OCI-LY3 (cell line): Measurements from ENCODE around the gene RXRA.

Experiments
- H2AFZ ChIP-seq: fragments of 200-600, 300-600 bp; shearing (Covaris generic); 2 replicates; pipeline ENCODE4 v1.6.0; 2014; ENCODE audit warnings: antibody characterized with exemption, low read depth, low read length
- H3K27ac ChIP-seq: fragments of 200-600, 300-600 bp; sonication (generic); 2 replicates; pipeline ENCODE4 v1.5.1; 2014; ENCODE audit warnings: mild to moderate bottlenecking, low read length, moderate library complexity, mixed read lengths
- H3K27me3 ChIP-seq: fragments of 200-600, 300-600 bp; sonication (generic); 2 replicates; pipeline ENCODE4 v1.6.1; 2014; ENCODE audit warnings: low read depth, low read length, mixed read lengths
- H3K36me3 ChIP-seq: fragments of 200-600, 300-600 bp; sonication (generic); replicated peaks from 2 replicates; pipeline ENCODE3; 2014; ENCODE audit warnings: low read depth, low read length, mixed read lengths
- H3K4me1 ChIP-seq: fragments of 300-600, 200-600 bp; sonication (generic); 2 replicates; pipeline ENCODE4 v1.6.1; 2014; ENCODE audit warnings: low read length, mixed read lengths
- H3K4me2 ChIP-seq: fragments of 200-600, 300-600 bp; sonication (generic); 2 replicates; pipeline ENCODE4 v1.6.1; 2014; ENCODE audit warnings: low read length, mixed read lengths
- H3K4me3 ChIP-seq: fragments of 300-600, 200-600 bp; sonication (generic); 2 replicates; pipeline ENCODE4 v1.5.1; 2014; ENCODE audit warnings: antibody characterized with exemption, mild to moderate bottlenecking, low read length, moderate library complexity
- H3K79me2 ChIP-seq: fragments of 300-600, 200-600 bp; shearing (Covaris generic); 2 replicates; pipeline ENCODE4 v1.6.1; 2014; ENCODE audit warnings: mild to moderate bottlenecking, low read length, mixed read lengths
- H3K9ac ChIP-seq: fragments of 300-600, 200-600 bp; shearing (Covaris generic); 2 replicates; pipeline ENCODE4 v1.6.0; 2014; ENCODE audit warnings: mild to moderate bottlenecking, low read length, moderate library complexity
- H3K9me3 ChIP-seq: fragments of 200-600, 300-600 bp; shearing (Covaris generic); 2 replicates; pipeline ENCODE4 v1.6.1; 2014; ENCODE audit warnings: low read length, mixed read lengths; ENCODE audit not compliant: insufficient read depth
- H4K20me1 ChIP-seq: fragments of 200-600, 300-600 bp; sonication (generic); 2 replicates; pipeline ENCODE4 v1.6.1; 2016; ENCODE audit warnings: low read length, mixed read lengths; ENCODE audit not compliant: insufficient read depth
- EZH2phosphoT487 ChIP-seq: fragments of 200-600 bp; shearing (Covaris generic); IDR thresholded peaks from 2 replicates; pipeline ENCODE4 v1.6.1; 2018; ENCODE audit warnings: antibody characterized with exemption, mixed run types, low read depth
- TF ChIP-seq, protein P1 (sequence below): fragments of 200-600, 300-600 bp; sonication (generic); IDR thresholded peaks from 2 replicates; pipeline ENCODE4 v1.5.1; 2014; ENCODE audit warnings: antibody characterized with exemption, low read length, low read depth

RXRA gene

DNA sequence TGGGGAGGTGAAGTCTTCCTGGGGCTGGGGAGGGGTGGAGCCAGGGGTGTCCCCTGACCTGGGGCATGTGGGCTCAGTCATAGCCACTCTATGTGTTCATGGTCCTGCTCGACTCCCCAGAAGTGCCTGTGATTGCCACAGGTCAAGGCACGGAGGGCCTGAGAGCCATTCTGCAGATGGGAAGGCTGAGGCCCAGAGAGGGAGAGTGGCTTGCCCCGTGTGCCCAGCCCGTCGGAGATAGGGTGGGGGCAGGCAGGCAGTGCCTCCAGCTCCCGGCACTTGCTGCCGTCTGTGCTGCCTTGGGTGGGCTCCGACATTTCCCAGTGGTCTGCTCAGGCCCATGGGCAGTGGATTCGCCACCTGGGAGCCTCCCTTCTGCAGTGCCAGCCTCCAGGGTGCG lies 74.0 kb downstream of the RXRA start:
- Histone ChIP-seq H3K79me2 (peaks cover 44% of the 10 kb centered on the region), H3K4me1 (peaks cover 52% of the 10 kb centered on the region), H3K27ac (no peak overlapping the region), H3K9me3 (no peaks in the 10 kb centered on the region), H3K4me3 (no peak overlapping the region), H2AFZ (no peak overlapping the region), H3K36me3 (peaks cover 27% of the 10 kb centered on the region), H3K4me2 (no peak overlapping the region), H3K27me3 (no peaks in the 10 kb centered on the region), H3K9ac (no peak overlapping the region), H4K20me1 (peaks cover 61% of the 10 kb centered on the region)
- TF ChIP-seq, protein P1, sequence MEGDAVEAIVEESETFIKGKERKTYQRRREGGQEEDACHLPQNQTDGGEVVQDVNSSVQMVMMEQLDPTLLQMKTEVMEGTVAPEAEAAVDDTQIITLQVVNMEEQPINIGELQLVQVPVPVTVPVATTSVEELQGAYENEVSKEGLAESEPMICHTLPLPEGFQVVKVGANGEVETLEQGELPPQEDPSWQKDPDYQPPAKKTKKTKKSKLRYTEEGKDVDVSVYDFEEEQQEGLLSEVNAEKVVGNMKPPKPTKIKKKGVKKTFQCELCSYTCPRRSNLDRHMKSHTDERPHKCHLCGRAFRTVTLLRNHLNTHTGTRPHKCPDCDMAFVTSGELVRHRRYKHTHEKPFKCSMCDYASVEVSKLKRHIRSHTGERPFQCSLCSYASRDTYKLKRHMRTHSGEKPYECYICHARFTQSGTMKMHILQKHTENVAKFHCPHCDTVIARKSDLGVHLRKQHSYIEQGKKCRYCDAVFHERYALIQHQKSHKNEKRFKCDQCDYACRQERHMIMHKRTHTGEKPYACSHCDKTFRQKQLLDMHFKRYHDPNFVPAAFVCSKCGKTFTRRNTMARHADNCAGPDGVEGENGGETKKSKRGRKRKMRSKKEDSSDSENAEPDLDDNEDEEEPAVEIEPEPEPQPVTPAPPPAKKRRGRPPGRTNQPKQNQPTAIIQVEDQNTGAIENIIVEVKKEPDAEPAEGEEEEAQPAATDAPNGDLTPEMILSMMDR = no peak
- no peak for TF ChIP-seq EZH2phosphoT487

DNA sequence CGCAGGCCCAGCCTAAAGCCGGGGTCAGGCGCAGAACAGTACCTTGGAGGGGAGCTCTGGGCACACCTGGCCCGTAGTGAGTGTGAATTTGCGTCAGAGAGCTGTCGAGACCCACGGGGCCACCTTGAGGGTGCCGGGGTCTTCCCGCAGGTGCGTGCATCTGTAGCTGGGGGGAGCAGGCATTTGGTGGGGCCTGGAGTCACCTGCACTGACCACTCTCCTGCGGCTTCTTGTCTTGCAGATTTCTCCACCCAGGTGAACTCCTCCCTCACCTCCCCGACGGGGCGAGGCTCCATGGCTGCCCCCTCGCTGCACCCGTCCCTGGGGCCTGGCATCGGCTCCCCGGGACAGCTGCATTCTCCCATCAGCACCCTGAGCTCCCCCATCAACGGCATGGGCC lies 75.1 kb downstream of the RXRA start:
- Histone ChIP-seq H2AFZ (no peak overlapping the region), H3K36me3 (peaks cover 31% of the 10 kb centered on the region), H3K79me2 (peaks cover 35% of the 10 kb centered on the region), H3K27me3 (no peaks in the 10 kb centered on the region), H3K4me3 (no peak overlapping the region), H3K9me3 (no peaks in the 10 kb centered on the region), H4K20me1 (peaks cover 68% of the 10 kb centered on the region), H3K9ac (no peak overlapping the region), H3K4me1 (peaks cover 52% of the 10 kb centered on the region), H3K4me2 (no peak overlapping the region), H3K27ac (no peak overlapping the region)
- TF ChIP-seq, protein P1 = no peak
- no peak for TF ChIP-seq EZH2phosphoT487

DNA sequence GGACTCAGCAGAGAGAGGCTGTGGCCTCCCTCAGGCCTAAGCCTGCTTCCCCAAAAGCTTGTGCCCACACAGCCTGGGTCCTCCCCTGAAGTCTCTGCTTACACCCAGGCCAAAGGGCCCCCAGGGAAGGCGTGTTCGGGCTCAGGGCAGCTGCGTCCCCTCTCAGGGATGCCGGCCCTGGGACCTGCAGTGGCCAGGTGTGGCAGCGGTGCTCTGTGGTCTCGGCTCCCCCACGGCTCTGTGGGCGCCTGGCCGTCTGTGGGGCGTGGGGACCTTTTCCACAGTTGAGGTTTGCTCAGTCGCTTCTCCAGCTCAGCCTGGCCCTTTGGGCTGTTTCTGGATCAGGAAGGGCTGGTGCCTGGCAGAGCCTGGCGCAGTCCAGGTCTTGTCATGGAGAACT lies 75.9 kb downstream of the RXRA start:
- Histone ChIP-seq H2AFZ (no peak overlapping the region), H3K9me3 (no peaks in the 10 kb centered on the region), H3K79me2 (peaks cover 27% of the 10 kb centered on the region), H3K4me3 (no peak overlapping the region), H4K20me1 (peaks cover 68% of the 10 kb centered on the region), H3K36me3 (peaks cover 33% of the 10 kb centered on the region), H3K27ac (no peak overlapping the region), H3K27me3 (no peaks in the 10 kb centered on the region), H3K4me2 (no peak overlapping the region), H3K9ac (no peak overlapping the region), H3K4me1 (peaks cover 52% of the 10 kb centered on the region)
- TF ChIP-seq EZH2phosphoT487 = no peak
- TF ChIP-seq, protein P1 = no peak

DNA sequence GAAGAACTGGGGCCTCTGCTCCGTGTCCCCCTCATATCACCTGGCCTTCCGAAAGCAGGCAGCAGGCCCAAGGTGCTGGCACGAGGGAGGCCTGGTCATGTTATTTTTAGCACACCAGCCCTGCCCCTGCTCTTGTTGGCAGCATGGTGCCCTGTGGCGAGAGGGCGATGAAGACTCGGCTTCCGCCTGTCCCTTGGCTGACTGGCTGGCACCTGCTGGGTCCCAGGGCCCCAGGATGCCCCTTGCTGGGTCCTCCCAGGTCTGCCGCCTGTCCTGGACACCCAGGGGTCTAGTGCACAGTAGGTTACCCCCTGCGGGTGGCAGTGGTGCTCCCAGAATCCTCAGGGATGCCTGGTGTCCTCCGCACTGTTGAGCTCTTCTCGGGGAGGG lies 77.0 kb downstream of the RXRA start:
- H2AFZ ChIP-seq = no peak overlapping the region
- no peak overlapping the region for H3K4me3 ChIP-seq
- H3K4me1 ChIP-seq = peaks cover 54% of the 10 kb centered on the region
- H4K20me1 ChIP-seq = peaks cover 77% of the 10 kb centered on the region
- H3K9me3 ChIP-seq = no peaks in the 10 kb centered on the region
- peak overlapping the region; percentile 46 for H3K4me2 ChIP-seq
- H3K79me2 ChIP-seq = peaks cover 25% of the 10 kb centered on the region
- H3K36me3 ChIP-seq = peaks cover 33% of the 10 kb centered on the region
- H3K27me3 ChIP-seq = no peaks in the 10 kb centered on the region
- H3K27ac ChIP-seq = 0 out of 2 replicates have a peak overlapping the region, but pooled peaks have one; percentile 0
- TF ChIP-seq, protein P1 = no peak
- no peak for TF ChIP-seq EZH2phosphoT487
- H3K9ac ChIP-seq = no peak overlapping the region; the same call in 1 of the 2 replicates
